WTC11 (cell line): Measurements from ENCODE around the gene TSKU. TPM values are rescaled to one million over a fixed set of nuclear protein-coding genes. Genes with fewer than 3 reads are reported as not detected.

Source experiments
- ATAC-seq: fragments of 200-7000 bp; cut with Tn5 transposase; 2 replicates; pipeline ENCODE4 v1.10.0; 2021; ENCODE audit warnings: mild to moderate bottlenecking, moderate library complexity
- CTCF ChIA-PET: fragments of 300-600 bp; sonication (Branson Sonifier 250); formaldehyde crosslinking; loops from one replicate; lab custom pipeline; 2021; ENCODE audit warnings: antibody characterized with exemption; lab: Charles Lee
- POLR2A ChIA-PET: fragments of 350-600 bp; sonication (Branson Sonifier 250); formaldehyde crosslinking; loops from one replicate; lab custom pipeline; 2021; ENCODE audit warnings: antibody characterized with exemption; lab: Charles Lee
- DNase-seq: peaks from one replicate; pipeline ENCODE4 v3.0.0; 2021; ENCODE audit warnings: low spot score
- H3K27ac Mint-ChIP-seq: 2 replicates; pipeline ENCODE4 v1.8.0; 2021; ENCODE audit warnings: mixed read lengths
- H3K27me3 Mint-ChIP-seq: 2 replicates; pipeline ENCODE4 v1.8.0; 2021; ENCODE audit warnings: low read depth, mild to moderate bottlenecking, moderate library complexity, mixed read lengths
- H3K36me3 Mint-ChIP-seq: 2 replicates; pipeline ENCODE4 v1.8.0; 2021; ENCODE audit warnings: mixed read lengths
- H3K4me1 Mint-ChIP-seq: 2 replicates; pipeline ENCODE4 v1.8.0; 2022; ENCODE audit warnings: mixed read lengths
- H3K4me3 Mint-ChIP-seq: 2 replicates; pipeline ENCODE4 v1.8.0; 2021; ENCODE audit warnings: mild to moderate bottlenecking, moderate library complexity, mixed read lengths
- H3K9me3 Mint-ChIP-seq: 2 replicates; pipeline ENCODE4 v1.8.0; 2021; ENCODE audit warnings: mixed read lengths
- CREM ChIP-seq: sonication (generic); formaldehyde crosslinking; IDR thresholded peaks from 2 replicates; pipeline ENCODE4 v1.8.1; 2022; ENCODE audit warnings: mild to moderate bottlenecking, missing genetic modification reagents, moderate library complexity
- E2F1 ChIP-seq: sonication (generic); formaldehyde crosslinking; IDR thresholded peaks from 2 replicates; pipeline ENCODE4 v1.8.0; 2022; ENCODE audit warnings: mild to moderate bottlenecking, missing genetic modification reagents
- E2F5 ChIP-seq: sonication (generic); formaldehyde crosslinking; IDR thresholded peaks from 2 replicates; pipeline ENCODE4 v1.8.1; 2022; ENCODE audit warnings: mild to moderate bottlenecking, moderate library complexity, missing genetic modification reagents
- EMX1 ChIP-seq: fragments of 250-450 bp; sonication (Bioruptor Pico); IDR thresholded peaks from 2 replicates; pipeline ENCODE4 v1.8.0; 2021; ENCODE audit warnings: mild to moderate bottlenecking
- ETV6 ChIP-seq: sonication (generic); formaldehyde crosslinking; IDR thresholded peaks from 2 replicates; pipeline ENCODE4 v1.8.1; 2022; ENCODE audit warnings: mild to moderate bottlenecking, missing genetic modification reagents
- FOXJ3 ChIP-seq: sonication (generic); formaldehyde crosslinking; IDR thresholded peaks from 2 replicates; pipeline ENCODE4 v1.9.0; 2021; ENCODE audit warnings: missing genetic modification reagents, mild to moderate bottlenecking, borderline replicate concordance
- GTF2I ChIP-seq: fragments of 250-450 bp; sonication (Bioruptor Pico); conservative IDR thresholded peaks from 2 replicates; pipeline ENCODE4 v1.4.0; 2021; ENCODE audit warnings: mild to moderate bottlenecking
- IRF2 ChIP-seq: sonication (generic); formaldehyde crosslinking; IDR thresholded peaks from 2 replicates; pipeline ENCODE4 v1.8.0; 2022; ENCODE audit warnings: low read depth, missing genetic modification reagents, borderline replicate concordance
- MAX ChIP-seq: sonication (generic); formaldehyde crosslinking; IDR thresholded peaks from 2 replicates; pipeline ENCODE4 v1.8.0; 2022; ENCODE audit warnings: mild to moderate bottlenecking, missing genetic modification reagents
- MXD4 ChIP-seq: fragments of 250-450 bp; sonication (Bioruptor Pico); IDR thresholded peaks from 2 replicates; pipeline ENCODE4 v1.8.0; 2021; ENCODE audit warnings: mild to moderate bottlenecking, moderate library complexity, borderline replicate concordance
- NFYB ChIP-seq: sonication (generic); formaldehyde crosslinking; conservative IDR thresholded peaks from 2 replicates; pipeline ENCODE4 v1.8.0; 2022; ENCODE audit warnings: low read depth, missing genetic modification reagents
- NR2C2 ChIP-seq: sonication (generic); formaldehyde crosslinking; IDR thresholded peaks from 2 replicates; pipeline ENCODE4 v1.8.0; 2022; ENCODE audit warnings: mild to moderate bottlenecking, missing genetic modification reagents
- SMAD4 ChIP-seq: sonication (generic); formaldehyde crosslinking; IDR thresholded peaks from 2 replicates; pipeline ENCODE4 v1.8.0; 2022; ENCODE audit warnings: mild to moderate bottlenecking, missing genetic modification reagents
- SP1 ChIP-seq: sonication (generic); formaldehyde crosslinking; conservative IDR thresholded peaks from 2 replicates; pipeline ENCODE4 v1.8.1; 2022; ENCODE audit warnings: missing genetic modification reagents
- TP53 ChIP-seq: sonication (generic); formaldehyde crosslinking; IDR thresholded peaks from 2 replicates; pipeline ENCODE4 v1.8.1; 2023; ENCODE audit warnings: mild to moderate bottlenecking, missing genetic modification reagents
- USF2 ChIP-seq: sonication (generic); formaldehyde crosslinking; IDR thresholded peaks from 2 replicates; pipeline ENCODE4 v1.8.1; 2023; ENCODE audit warnings: mild to moderate bottlenecking, missing genetic modification reagents, moderate library complexity
- ZNF281 ChIP-seq: sonication (generic); formaldehyde crosslinking; IDR thresholded peaks from 2 replicates; pipeline ENCODE4 v1.8.0; 2023; ENCODE audit warnings: mild to moderate bottlenecking, missing genetic modification reagents
- total RNA-seq: library from RNA; stranded (reverse); gene quantifications from 3 replicates; pipeline ENCODE4 v1.2.3, GENCODE V29; 2021
- TF ChIP-seq, protein P1 (sequence below): sonication (generic); formaldehyde crosslinking; IDR thresholded peaks from 2 replicates; pipeline ENCODE4 v1.8.0; 2022; ENCODE audit warnings: mild to moderate bottlenecking, missing genetic modification reagents
- TF ChIP-seq, protein P2 (sequence below): sonication (generic); formaldehyde crosslinking; conservative IDR thresholded peaks from 2 replicates; pipeline ENCODE4 v1.8.1; 2022; ENCODE audit warnings: mild to moderate bottlenecking, missing genetic modification reagents
- TF ChIP-seq, protein P3 (sequence below): fragments of 250-450 bp; sonication (Bioruptor Pico); IDR thresholded peaks from 2 replicates; pipeline ENCODE4 v1.8.0; 2021; ENCODE audit warnings: mild to moderate bottlenecking
- TF ChIP-seq, protein P4 (sequence below): fragments of 250-450 bp; sonication (Bioruptor Pico); IDR thresholded peaks from 2 replicates; pipeline ENCODE4 v1.9.0; 2021; ENCODE audit warnings: mild to moderate bottlenecking

Gene TSKU
- total RNA-seq, 1 experiment from 2014 or later: 30.3 TPM

- CTCF ChIA-PET: interaction anchor here (0.6 to 7.0 kb wide), 7 partner anchors 38 to 430 kb away, joined by 3 to 135 read pairs (median 5); no protein-coding TSS in a partner anchor
- ATAC-seq: no peak
- Mint-ChIP-seq H3K27ac (no peak overlapping the region), H3K27me3 (no peaks in the 10 kb centered on the region), H3K4me3 (no peak overlapping the region), H3K36me3 (no peaks in the 10 kb centered on the region)
- TF ChIP-seq ZNF281 (CRISPR knock-in tag): no peak
- TF ChIP-seq SP1 (CRISPR knock-in tag): no peak
- no peak for TF ChIP-seq E2F5
- TF ChIP-seq MXD4: no peak
- TF ChIP-seq, protein P1, sequence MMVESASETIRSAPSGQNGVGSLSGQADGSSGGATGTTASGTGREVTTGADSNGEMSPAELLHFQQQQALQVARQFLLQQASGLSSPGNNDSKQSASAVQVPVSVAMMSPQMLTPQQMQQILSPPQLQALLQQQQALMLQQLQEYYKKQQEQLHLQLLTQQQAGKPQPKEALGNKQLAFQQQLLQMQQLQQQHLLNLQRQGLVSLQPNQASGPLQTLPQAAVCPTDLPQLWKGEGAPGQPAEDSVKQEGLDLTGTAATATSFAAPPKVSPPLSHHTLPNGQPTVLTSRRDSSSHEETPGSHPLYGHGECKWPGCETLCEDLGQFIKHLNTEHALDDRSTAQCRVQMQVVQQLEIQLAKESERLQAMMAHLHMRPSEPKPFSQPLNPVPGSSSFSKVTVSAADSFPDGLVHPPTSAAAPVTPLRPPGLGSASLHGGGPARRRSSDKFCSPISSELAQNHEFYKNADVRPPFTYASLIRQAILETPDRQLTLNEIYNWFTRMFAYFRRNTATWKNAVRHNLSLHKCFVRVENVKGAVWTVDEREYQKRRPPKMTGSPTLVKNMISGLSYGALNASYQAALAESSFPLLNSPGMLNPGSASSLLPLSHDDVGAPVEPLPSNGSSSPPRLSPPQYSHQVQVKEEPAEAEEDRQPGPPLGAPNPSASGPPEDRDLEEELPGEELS (CRISPR knock-in tag): no peak
- no peak for TF ChIP-seq E2F1
- TF ChIP-seq IRF2: no peak
- no peak for TF ChIP-seq NFYB (CRISPR knock-in tag)
- TF ChIP-seq, all 79 proteins: peak for 0
- POLR2A ChIA-PET: no interaction called here
- DNase-seq: no peak
- Mint-ChIP-seq H3K4me1 (peaks cover 19% of the 10 kb centered on the region), H3K9me3 (no peaks in the 10 kb centered on the region)
Measured at GRCh38 chr11:76801736-76802135, 18.6 kb downstream of the TSKU start.

GRCh38 chr11:76802151-76802550 lies 19.0 kb downstream of the TSKU start:
- DNase-seq (no peak), ATAC-seq (no peak)
- ChIA-PET POLR2A (no interaction called here), CTCF (interaction anchor here (0.6 to 7.0 kb wide), 8 partner anchors 38 to 430 kb away, joined by 3 to 135 read pairs (median 4); no protein-coding TSS in a partner anchor)
- Mint-ChIP-seq H3K27ac (no peak overlapping the region), H3K36me3 (no peaks in the 10 kb centered on the region), H3K9me3 (no peaks in the 10 kb centered on the region), H3K4me3 (no peak overlapping the region), H3K4me1 (peaks cover 21% of the 10 kb centered on the region), H3K27me3 (no peaks in the 10 kb centered on the region)
- TF ChIP-seq SMAD4 (CRISPR knock-in tag): no peak
- no peak for TF ChIP-seq EMX1
- no peak for TF ChIP-seq FOXJ3 (CRISPR knock-in tag)
- TF ChIP-seq, protein P1 (CRISPR knock-in tag): no peak
- no peak for TF ChIP-seq NR2C2 (CRISPR knock-in tag)
- no peak for TF ChIP-seq ETV6 (CRISPR knock-in tag)
- TF ChIP-seq, protein P2, sequence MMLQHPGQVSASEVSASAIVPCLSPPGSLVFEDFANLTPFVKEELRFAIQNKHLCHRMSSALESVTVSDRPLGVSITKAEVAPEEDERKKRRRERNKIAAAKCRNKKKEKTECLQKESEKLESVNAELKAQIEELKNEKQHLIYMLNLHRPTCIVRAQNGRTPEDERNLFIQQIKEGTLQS (CRISPR knock-in tag): no peak
- no peak for TF ChIP-seq USF2 (CRISPR knock-in tag)
- no peak for TF ChIP-seq TP53 (CRISPR knock-in tag)
- TF ChIP-seq, protein P3, sequence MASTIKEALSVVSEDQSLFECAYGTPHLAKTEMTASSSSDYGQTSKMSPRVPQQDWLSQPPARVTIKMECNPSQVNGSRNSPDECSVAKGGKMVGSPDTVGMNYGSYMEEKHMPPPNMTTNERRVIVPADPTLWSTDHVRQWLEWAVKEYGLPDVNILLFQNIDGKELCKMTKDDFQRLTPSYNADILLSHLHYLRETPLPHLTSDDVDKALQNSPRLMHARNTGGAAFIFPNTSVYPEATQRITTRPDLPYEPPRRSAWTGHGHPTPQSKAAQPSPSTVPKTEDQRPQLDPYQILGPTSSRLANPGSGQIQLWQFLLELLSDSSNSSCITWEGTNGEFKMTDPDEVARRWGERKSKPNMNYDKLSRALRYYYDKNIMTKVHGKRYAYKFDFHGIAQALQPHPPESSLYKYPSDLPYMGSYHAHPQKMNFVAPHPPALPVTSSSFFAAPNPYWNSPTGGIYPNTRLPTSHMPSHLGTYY (CRISPR knock-in tag): no peak
- TF ChIP-seq, protein P4, sequence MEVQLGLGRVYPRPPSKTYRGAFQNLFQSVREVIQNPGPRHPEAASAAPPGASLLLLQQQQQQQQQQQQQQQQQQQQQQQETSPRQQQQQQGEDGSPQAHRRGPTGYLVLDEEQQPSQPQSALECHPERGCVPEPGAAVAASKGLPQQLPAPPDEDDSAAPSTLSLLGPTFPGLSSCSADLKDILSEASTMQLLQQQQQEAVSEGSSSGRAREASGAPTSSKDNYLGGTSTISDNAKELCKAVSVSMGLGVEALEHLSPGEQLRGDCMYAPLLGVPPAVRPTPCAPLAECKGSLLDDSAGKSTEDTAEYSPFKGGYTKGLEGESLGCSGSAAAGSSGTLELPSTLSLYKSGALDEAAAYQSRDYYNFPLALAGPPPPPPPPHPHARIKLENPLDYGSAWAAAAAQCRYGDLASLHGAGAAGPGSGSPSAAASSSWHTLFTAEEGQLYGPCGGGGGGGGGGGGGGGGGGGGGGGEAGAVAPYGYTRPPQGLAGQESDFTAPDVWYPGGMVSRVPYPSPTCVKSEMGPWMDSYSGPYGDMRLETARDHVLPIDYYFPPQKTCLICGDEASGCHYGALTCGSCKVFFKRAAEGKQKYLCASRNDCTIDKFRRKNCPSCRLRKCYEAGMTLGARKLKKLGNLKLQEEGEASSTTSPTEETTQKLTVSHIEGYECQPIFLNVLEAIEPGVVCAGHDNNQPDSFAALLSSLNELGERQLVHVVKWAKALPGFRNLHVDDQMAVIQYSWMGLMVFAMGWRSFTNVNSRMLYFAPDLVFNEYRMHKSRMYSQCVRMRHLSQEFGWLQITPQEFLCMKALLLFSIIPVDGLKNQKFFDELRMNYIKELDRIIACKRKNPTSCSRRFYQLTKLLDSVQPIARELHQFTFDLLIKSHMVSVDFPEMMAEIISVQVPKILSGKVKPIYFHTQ (CRISPR knock-in tag): no peak
- no peak for TF ChIP-seq MAX
- no peak for TF ChIP-seq CREM (CRISPR knock-in tag)
- no peak for TF ChIP-seq GTF2I (CRISPR knock-in tag)
